Epithelial cell of proximal tubule (primary cell): Measurements from ENCODE around the gene GRPEL1. TPM values are rescaled to one million over a fixed set of nuclear protein-coding genes. Genes with fewer than 3 reads are reported as not detected.

ENCODE experiments used
- DNase-seq: peaks from one replicate; pipeline ENCODE4 v3.0.0-alpha.2; 2011; ENCODE audit warnings: low read depth
- H3K4me3 ChIP-seq: 2 replicates; pipeline ENCODE4 v1.5.1; 2011; ENCODE audit warnings: low read depth, mild to moderate bottlenecking, low read length
- total RNA-seq: library from RNA; depleted of rRNA; stranded (reverse); fragments of >200 nt; gene quantifications from 2 replicates; pipeline ENCODE4 v1.2.3, GENCODE V29; 2015
- TF ChIP-seq, protein P1 (sequence below): conservative IDR thresholded peaks from 2 replicates; pipeline ENCODE4 v1.5.1; 2012; ENCODE audit warnings: low read depth, mild to moderate bottlenecking, low read length

GRPEL1 gene
- total RNA-seq, 1 donor from 2014 or later: 45.8 TPM

DNA sequence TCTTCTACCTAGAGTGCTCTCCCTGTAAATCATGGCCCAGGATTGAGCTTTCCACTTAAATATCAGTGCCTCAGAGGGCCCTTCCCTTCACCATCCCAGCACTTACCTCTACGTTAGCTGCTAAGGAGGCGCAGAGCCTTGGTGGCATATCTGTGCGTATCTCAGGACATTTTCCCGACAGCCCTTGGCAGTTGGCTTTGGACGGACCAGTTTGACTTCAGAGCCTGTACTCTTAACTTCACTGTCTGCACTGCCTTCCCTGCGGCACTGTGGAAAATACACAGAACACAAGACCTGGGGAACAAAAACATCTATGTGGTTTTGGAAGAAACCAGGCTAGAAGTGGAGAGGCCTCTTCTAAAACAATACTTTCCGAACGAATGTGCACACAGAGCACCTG lies 22.3 kb downstream of the GRPEL1 start:
- TF ChIP-seq, protein P1, sequence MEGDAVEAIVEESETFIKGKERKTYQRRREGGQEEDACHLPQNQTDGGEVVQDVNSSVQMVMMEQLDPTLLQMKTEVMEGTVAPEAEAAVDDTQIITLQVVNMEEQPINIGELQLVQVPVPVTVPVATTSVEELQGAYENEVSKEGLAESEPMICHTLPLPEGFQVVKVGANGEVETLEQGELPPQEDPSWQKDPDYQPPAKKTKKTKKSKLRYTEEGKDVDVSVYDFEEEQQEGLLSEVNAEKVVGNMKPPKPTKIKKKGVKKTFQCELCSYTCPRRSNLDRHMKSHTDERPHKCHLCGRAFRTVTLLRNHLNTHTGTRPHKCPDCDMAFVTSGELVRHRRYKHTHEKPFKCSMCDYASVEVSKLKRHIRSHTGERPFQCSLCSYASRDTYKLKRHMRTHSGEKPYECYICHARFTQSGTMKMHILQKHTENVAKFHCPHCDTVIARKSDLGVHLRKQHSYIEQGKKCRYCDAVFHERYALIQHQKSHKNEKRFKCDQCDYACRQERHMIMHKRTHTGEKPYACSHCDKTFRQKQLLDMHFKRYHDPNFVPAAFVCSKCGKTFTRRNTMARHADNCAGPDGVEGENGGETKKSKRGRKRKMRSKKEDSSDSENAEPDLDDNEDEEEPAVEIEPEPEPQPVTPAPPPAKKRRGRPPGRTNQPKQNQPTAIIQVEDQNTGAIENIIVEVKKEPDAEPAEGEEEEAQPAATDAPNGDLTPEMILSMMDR: no peak
- no peak for DNase-seq
- peak overlapping the region; percentile 94 for H3K4me3 ChIP-seq

DNA sequence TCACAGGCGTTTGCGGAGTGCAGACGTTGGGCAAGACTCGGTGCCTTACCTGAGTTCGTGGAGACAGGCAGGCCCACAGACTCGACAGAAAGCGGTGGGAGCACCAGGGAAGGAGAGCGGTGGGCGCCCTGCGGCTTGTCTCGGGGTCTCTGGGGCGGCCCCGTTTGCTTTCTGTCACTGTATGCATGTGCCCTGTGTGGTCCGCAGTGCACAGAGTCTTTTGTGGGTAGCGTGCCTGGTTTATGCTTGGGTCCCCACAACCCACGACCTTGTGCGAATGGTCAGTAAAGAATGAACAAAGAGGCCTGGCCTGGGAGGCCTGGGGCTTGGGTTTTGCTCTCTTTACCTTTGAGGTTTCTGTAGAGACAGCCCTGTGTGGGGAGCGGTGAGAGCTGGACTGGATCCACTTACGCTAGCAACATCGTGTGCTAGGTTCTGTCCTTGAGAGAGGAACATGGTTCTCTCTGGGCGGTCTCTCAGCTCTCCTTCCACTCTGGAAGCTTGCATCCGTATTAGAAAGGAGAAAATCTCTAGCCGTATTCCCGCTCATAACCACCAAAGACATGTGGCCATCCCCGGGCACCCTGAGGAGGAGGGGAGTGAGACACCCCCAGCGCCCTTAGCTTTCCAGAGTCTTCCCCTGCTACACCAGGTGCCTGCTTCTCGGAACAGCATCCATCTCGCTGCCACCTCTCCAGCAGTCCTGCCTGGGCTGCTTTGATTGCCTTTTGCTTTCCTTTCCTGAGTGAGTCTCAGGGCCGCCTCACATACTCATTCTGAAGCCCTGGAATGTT lies 23.5 kb downstream of the GRPEL1 start:
- DNase-seq: no peak
- H3K4me3 ChIP-seq: peak overlapping the region; percentile 94
- TF ChIP-seq, protein P1: no peak

DNA sequence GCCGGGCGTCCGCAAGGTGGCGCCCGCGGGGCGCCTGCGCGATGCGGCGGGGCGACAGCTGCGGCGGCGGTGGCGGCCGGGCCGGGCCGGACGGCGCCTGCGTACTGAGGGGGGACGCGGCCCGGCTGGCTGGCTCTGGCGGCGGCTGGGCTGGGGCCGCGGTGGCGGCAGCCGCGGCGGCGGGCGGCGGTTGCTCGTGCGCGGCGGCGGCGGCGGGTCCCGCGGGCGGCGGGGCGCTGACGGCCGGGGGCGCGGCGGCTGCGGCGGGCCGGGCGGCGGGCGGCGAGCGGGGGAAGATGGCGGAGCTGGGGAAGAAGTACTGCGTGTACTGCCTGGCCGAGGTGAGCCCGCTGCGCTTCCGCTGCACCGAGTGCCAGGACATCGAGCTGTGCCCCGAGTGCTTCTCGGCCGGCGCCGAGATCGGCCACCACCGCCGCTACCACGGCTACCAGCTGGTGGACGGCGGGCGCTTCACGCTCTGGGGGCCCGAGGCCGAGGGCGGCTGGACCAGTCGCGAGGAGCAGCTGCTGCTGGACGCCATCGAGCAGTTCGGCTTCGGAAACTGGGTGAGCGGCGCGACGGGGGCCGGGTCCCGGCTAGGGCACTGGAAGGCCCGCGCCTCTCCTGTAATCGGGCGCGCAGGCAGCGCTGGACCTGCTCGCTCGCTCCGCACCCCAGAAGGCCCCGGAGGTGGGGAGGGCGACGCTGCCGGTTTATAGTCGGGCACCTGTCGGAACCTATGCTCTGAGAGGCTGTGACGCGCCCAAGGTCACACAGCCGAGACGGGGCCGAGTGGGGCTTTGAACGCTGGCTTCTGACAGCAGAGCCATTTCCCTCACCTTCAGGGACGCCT lies 24.4 kb downstream of the GRPEL1 start, which contains the start of gene TADA2B:
TSS of gene TADA2B (plus strand) at position 89 of the 853 bp plus-strand sequence. CDS start at position 297, 208 bp downstream.
- H3K4me3 ChIP-seq: peak within 1 kb of the TSS; percentile 94

DNA sequence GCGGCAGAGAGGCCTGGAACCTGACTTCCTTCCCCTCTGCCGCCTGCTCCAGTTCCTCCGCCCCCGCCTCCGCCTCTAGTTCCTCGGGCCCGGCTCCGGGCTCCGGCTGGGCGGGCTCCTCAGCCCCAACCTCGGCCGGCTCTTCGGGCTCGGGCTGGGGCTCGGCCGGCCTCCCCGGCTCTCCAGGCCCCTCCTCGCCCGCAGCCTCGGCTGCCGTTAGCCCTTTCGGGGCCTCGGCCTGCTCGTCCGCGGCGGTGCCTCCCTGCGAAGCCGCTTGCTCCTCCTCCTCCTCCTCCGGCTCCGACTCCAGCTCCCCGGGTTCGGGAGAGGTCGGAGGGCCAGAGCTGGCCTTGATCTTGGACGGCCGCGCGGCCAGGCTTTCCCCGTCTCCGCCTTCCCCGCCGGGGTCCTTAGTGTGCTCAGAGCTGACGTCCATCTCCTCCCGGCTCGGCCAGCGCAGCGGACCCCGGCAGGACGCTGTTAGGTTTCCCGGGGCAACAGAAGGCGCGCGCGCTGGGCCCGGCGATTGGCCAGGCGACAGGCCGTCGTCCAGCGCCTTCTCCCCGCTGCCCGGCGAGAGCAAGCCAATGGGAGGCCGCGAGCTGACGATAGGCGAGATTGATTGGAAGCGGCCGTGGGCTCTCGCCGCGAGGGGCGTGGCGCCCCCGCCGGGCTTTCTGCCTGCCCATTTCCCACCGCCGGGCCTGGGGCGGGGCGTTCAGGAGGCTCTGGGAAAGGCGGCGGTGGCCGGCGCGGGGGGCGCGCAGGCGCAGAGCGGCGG lies 25.2 kb downstream of the GRPEL1 start:
- H3K4me3 ChIP-seq: peak overlapping the region; percentile 86
- DNase-seq: peak; percentile 52
- TF ChIP-seq, protein P1: peak; percentile 18

More for the DNA sequence above, 24.4 kb downstream of the GRPEL1 start, which contains the start of gene TADA2B:
- DNase-seq: no peak
- TF ChIP-seq, protein P1: no peak

DNA sequence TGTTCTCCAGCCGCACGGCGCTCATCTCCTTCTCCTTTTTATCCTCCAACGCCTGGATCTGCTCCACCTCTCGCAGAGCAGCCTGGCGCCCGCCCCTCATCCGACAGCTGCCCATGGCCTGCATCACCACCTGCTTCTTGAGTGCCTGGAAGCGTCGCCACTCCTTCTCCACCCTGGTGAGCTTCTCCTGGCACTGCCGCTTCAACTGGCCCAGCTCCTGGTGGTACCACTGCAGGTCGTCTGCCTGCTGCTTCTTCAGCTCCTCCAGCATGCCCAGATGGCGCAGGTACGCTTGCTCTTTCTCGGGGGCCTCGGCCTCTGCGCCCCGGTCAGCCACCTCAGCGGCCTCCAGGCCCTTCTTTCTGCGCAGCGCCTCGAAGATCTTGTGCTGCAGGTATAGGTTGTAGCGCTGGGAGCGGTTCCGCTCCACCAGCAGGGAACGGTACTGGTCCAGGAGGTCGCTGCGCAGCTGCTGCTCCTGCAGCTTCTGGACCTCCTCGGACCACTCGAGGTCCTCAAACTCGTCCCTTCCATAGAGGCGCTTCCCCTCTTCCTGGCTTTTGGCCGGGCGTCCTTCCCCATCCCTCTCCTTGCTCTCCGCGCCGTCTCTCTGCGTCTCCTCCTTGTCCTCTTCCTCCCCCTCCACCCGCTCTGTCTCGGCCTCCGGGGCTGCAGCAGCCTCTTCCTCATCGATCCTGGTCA lies 25.9 kb downstream of the GRPEL1 start:
- no peak for DNase-seq
- TF ChIP-seq, protein P1: no peak
- H3K4me3 ChIP-seq: peak overlapping the region; percentile 86

DNA sequence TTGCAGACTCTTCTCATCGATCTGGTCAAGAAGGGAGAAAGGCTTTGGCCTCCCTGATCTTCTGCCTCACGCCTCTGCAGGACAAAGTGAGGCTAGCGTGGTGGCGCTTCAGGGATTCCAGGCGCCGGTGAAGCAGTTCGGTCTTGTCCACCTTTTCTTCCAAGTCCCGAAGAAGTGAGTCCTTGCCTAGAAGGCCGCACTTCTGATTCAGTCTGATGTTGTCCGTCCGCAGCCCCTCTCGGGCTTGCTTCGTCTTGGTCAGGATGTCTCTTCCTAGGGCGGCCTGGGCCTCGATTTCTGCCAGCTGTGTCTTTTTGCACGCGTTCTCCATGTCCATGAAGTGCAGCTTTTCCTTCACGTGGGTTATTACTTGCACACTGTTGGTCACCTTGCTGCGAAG lies 26.6 kb downstream of the GRPEL1 start:
- no peak for DNase-seq
- no peak overlapping the region for H3K4me3 ChIP-seq
- TF ChIP-seq, protein P1: no peak
